ENCODE measurements around the gene FZD4.
"Not testable (repeated sequence)": the region's sequence is repeated elsewhere in the genome, so short reads cannot be mapped to it uniquely, and the experiment has no call there.

FZD4 gene

DNA sequence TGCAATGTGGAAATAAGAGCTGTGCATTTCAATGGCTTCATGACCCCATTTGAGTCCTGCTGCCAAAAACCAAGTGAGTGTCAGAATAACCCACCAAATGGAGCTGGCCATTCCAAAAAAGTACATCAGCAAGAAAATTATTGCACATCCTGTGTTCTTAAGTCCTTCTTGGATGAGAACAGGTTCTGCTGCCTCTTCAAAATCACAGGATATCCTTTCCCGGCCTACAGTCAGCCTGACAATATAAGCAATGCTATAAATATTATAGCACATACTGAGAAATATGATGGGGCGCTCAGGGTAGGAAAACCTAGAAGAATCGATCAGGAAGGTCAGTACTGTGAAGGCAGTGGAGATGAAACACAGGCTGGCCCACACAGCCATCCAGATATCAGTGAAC is 3.5 kb downstream of the FZD4 start:
- TF ChIP-seq POU2F2 (IDR thresholded peaks at IDR 0.05; ENCODE audit: low read depth, low read length) (no peak), TAF1 (IDR thresholded peaks at IDR 0.05; ENCODE audit: low read depth, low read length) (no peak), SPI1 (IDR thresholded peaks at IDR 0.05; ENCODE audit: low read depth, low read length) (no peak), POLR2A (IDR thresholded peaks at IDR 0.05; ENCODE audit: low read depth, low read length) (no peak), PAX5 (IDR thresholded peaks at IDR 0.05; ENCODE audit: insufficient read depth, low read length, severe bottlenecking) (no peak), POLR2AphosphoS5 (IDR thresholded peaks at IDR 0.05; ENCODE audit: low read depth, low read length) (no peak)

DNA sequence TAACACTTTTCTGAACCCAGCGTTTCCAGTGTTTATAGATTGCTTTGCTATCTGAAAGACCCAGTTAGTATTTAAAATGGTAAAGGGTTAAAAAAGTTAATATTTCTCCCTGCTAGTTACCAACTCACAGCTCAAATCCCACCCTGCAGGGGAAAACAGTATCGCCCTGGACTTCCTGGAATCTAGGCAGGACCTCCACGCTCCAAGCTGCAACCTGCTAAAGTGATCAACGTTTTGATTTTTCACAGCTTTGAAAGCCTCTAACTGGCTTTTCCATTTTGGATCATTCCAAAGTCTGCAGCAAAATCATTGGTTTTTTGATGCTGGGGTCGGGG is 4.6 kb downstream of the FZD4 start:
- no peak for FAIRE-seq
- no peak for TF ChIP-seq POU2F2 (IDR thresholded peaks at IDR 0.05; ENCODE audit: low read depth, low read length)
- TF ChIP-seq POLR2AphosphoS5 (IDR thresholded peaks at IDR 0.05; ENCODE audit: low read depth, low read length), result no peak
- DNase-seq (ENCODE audit: insufficient read length, low spot score), result no peak

More for the DNA sequence above, 3.5 kb downstream of the FZD4 start:
- DNase-seq (ENCODE audit: insufficient read length, low spot score) (no peak), FAIRE-seq (no peak)

DNA sequence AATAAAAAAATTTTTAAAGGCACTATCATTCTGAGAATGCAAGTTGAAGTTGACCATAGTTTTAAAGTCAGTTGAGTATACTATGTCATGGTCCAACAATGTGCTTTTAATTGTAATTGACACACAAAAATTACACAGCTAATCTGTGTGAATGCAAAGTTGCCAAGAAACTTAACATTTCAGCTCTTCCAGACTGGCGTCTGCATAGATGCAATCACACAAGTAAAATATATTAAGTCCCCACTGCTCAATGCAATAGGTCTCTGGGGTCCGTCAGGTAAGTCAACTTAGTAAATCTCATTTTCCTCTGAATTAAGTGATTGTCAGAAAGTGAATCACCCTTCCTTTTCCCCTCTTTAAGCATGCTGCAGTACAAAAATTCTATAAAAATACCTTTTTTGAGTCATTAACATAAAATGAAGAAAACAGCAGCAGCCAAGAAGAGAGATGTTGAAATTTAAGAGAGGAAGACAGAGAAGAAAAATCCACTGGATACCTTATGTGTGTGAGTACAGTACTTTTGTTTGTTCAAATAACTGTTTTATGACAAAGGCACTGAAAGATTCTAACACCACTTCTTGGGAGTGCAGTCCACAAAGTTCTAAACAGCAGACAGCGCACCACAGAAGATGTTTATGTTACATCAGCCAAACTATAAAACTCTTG is 5.1 kb downstream of the FZD4 start:
- no peak for FAIRE-seq
- TF ChIP-seq POLR2AphosphoS5 (IDR thresholded peaks at IDR 0.05; ENCODE audit: low read depth, low read length), result no peak
- no peak for TF ChIP-seq PAX5 (IDR thresholded peaks at IDR 0.05; ENCODE audit: insufficient read depth, low read length, severe bottlenecking)
- TF ChIP-seq SPI1 (IDR thresholded peaks at IDR 0.05; ENCODE audit: low read depth, low read length), result no peak
- no peak for TF ChIP-seq POLR2A (IDR thresholded peaks at IDR 0.05; ENCODE audit: low read depth, low read length)
- TF ChIP-seq TAF1 (IDR thresholded peaks at IDR 0.05; ENCODE audit: low read depth, low read length), result no peak
- TF ChIP-seq POU2F2 (IDR thresholded peaks at IDR 0.05; ENCODE audit: low read depth, low read length), result no peak
- no peak for DNase-seq (ENCODE audit: insufficient read length, low spot score)

DNA sequence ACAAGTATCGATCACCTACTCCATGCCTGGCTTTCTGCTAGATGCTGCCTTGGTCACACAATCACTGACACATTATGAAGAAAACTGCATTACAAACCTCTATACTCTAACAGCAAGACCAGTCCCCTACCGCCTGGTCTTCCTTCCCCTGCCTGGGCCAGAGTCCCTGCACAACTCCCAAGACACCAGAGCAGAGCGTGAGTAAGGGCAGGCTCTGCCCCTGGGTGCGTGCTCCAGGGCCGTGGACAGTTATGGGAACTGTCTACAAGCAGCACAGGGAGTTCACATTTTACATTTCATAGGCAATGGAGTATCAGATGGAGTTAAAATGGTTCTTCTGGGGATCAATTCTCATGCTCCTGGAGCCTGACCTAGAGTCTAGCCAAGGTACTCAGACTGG is 6.5 kb downstream of the FZD4 start:
- no peak for DNase-seq (ENCODE audit: insufficient read length, low spot score)
- no peak for FAIRE-seq
- TF ChIP-seq PAX5 (IDR thresholded peaks at IDR 0.05; ENCODE audit: insufficient read depth, low read length, severe bottlenecking) (no peak), SPI1 (IDR thresholded peaks at IDR 0.05; ENCODE audit: low read depth, low read length) (no peak), POU2F2 (IDR thresholded peaks at IDR 0.05; ENCODE audit: low read depth, low read length) (no peak)

DNA sequence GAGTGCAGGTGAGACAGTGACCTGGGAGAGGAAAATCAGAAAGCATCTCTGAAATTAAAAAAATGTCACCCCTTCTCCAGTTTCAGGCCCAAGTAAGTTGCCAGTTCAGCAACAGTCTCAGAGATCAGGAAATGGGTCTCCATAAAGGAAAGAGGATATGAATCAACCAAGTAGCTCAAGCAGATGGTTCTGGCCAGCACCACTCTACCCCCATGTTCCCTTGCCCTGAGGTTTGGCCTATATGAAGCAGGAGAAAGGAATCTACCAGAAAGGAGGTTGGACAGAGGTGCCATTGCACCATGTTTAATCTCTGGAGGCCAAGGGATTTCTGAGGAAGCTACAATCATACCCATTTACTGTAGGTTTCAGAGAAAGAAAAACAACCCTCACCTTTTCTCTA is 7.7 kb downstream of the FZD4 start:
- FAIRE-seq, result no peak
- no peak for DNase-seq (ENCODE audit: insufficient read length, low spot score)
- TF ChIP-seq SPI1 (IDR thresholded peaks at IDR 0.05; ENCODE audit: low read depth, low read length), result no peak
- no peak for TF ChIP-seq POLR2A (IDR thresholded peaks at IDR 0.05; ENCODE audit: low read depth, low read length)
- TF ChIP-seq POLR2AphosphoS5 (IDR thresholded peaks at IDR 0.05; ENCODE audit: low read depth, low read length), result no peak
- no peak for TF ChIP-seq POU2F2 (IDR thresholded peaks at IDR 0.05; ENCODE audit: low read depth, low read length)

DNA sequence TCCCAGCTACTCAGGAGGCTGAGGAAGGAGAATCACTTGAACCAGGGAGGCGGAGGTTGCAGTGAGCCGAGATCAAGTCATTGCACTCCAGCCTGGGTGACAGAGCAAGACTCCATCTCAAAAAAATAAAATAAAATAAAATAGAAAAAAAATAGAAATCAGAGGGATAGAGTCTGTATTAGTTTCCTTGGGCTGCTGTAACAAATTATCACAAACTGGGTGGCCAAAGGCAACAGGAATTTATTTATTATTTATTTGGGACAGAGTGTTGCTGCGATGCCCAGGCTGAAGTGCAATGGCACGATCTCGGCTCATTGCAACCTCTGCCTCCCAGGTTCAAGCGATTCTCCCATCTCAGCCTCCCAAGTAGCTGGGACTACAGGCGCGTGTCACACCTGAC is 11.7 kb downstream of the FZD4 start:
- not testable (repeated sequence) for DNase-seq (ENCODE audit: insufficient read length, low spot score); FAIRE-seq

DNA sequence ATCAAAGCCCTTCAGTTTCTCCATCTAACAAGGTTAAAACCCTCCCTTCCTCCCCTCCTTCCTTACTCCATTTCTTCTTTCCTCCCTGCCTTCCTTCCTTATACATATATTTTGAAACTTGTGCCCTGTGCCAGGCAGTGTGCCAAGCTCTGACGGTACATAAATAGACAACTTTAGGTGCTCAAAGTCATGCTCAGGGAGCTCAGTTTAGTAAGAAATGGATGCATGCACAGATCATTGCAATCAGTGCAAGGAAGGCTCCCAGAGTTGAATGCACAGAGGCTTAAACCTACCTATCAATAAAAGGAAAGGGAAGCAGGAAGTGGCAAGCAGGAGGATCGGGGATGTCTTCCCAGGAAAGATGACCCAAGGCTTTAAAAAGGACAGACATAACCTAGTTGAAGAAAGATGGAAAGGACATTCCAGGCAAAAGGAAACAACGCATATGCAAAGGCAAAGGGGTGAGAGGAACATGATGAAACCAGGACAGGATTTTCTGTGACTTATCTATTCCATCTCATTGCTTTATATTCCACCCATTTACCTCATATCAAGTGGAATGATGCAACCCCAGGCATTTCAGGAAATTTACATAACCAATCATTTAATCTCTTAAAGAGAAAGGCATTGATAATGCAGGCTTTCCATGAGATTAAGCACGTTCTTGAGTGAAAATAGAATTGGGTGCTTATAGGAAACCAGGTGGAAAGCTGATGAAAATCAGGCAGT is 13.2 kb downstream of the FZD4 start:
- TF ChIP-seq PAX5 (IDR thresholded peaks at IDR 0.05; ENCODE audit: insufficient read depth, low read length, severe bottlenecking) (no peak), POLR2AphosphoS5 (IDR thresholded peaks at IDR 0.05; ENCODE audit: low read depth, low read length) (no peak), POLR2A (IDR thresholded peaks at IDR 0.05; ENCODE audit: low read depth, low read length) (no peak), POU2F2 (IDR thresholded peaks at IDR 0.05; ENCODE audit: low read depth, low read length) (no peak), SPI1 (IDR thresholded peaks at IDR 0.05; ENCODE audit: low read depth, low read length) (no peak), TAF1 (IDR thresholded peaks at IDR 0.05; ENCODE audit: low read depth, low read length) (no peak)
- DNase-seq (ENCODE audit: insufficient read length, low spot score) (no peak), FAIRE-seq (no peak)

DNA sequence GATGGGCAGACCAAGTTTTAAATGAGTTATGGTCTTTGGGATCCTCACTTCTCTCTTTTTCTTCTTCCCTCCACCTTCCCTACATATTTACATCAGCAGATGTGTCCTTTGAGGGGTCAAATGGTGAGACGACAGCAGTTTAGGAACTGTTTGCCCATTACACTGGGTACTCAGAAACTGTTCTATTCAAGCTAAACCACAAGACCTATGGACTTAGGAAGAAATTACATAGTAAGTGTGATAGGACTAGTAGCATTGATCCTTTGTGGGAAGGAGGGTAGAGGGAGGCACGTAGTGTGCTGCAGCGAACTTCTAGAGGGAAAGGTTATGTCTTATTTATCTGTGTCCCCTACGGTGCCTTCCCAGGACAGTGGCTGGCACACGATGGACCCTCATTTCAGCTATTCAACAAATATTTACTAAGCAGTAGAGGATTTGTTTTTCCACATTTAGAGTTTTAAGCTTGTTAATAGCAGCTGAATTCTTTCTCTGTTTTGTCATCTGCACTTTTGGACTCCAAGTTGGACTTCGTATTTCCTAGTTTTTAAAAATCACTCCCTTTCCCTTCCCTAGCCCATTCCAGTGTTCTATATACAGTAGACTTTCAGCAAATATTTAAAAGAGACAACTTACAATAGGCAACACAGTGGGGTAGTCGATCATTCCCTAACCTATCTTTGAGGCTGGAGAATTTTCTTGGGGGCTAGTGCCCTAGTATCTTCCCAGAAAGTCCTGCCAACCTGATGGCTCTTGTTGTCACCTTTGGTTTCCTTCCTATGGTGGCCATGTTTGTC is 13.9 kb downstream of the FZD4 start:
- DNase-seq (ENCODE audit: insufficient read length, low spot score) (no peak), FAIRE-seq (no peak)
- TF ChIP-seq POLR2A (IDR thresholded peaks at IDR 0.05; ENCODE audit: low read depth, low read length) (no peak), TAF1 (IDR thresholded peaks at IDR 0.05; ENCODE audit: low read depth, low read length) (no peak), PAX5 (IDR thresholded peaks at IDR 0.05; ENCODE audit: insufficient read depth, low read length, severe bottlenecking) (no peak), POU2F2 (IDR thresholded peaks at IDR 0.05; ENCODE audit: low read depth, low read length) (no peak), POLR2AphosphoS5 (IDR thresholded peaks at IDR 0.05; ENCODE audit: low read depth, low read length) (no peak), SPI1 (IDR thresholded peaks at IDR 0.05; ENCODE audit: low read depth, low read length) (no peak)

DNA sequence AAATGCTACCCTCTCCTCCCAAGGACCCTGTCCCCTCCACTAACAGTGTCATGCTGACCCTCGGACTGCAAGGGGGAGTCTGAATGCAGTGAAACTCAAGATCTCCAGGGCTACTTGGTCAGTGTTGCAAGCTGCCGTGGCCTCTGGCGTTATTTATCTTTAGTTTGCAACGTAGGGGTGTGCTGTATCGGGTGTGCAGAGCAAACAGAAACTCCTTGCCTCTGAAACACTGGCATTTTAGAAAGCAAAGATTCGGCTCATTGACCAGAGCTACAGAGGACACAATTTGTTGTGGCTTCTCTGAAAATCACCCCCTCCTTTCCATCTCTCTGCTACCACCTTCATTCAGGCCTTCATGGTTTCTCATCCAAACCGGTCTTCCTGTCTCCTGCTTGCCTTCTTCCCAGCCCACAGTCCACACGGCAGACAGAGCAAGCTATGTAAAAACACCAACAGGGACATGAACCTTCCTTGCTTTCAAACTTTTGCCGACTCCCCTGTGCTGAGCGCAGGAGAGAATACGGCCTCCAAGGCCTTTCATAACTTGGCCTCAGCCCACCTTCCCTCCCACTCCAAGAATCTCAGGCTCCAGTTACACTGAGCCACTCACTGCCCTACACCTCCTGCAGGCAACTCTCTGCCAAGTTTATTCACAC is 14.9 kb downstream of the FZD4 start:
- no peak for DNase-seq (ENCODE audit: insufficient read length, low spot score)
- no peak for TF ChIP-seq POLR2AphosphoS5 (IDR thresholded peaks at IDR 0.05; ENCODE audit: low read depth, low read length)
- TF ChIP-seq TAF1 (IDR thresholded peaks at IDR 0.05; ENCODE audit: low read depth, low read length), result no peak
- no peak for TF ChIP-seq PAX5 (IDR thresholded peaks at IDR 0.05; ENCODE audit: insufficient read depth, low read length, severe bottlenecking)
- no peak for TF ChIP-seq POU2F2 (IDR thresholded peaks at IDR 0.05; ENCODE audit: low read depth, low read length)
- TF ChIP-seq POLR2A (IDR thresholded peaks at IDR 0.05; ENCODE audit: low read depth, low read length), result no peak
- no peak for TF ChIP-seq SPI1 (IDR thresholded peaks at IDR 0.05; ENCODE audit: low read depth, low read length)
- no peak for FAIRE-seq

Data from GM12891 (cell line).